Activated CD4-positive, CD25-positive, alpha-beta regulatory T cell (primary cell): Measurements from ENCODE around the gene C2CD2.

ENCODE experiments used
- DNase-seq, 4 experiments: peaks; one replicate each; lab custom pipeline; 2025; lab: John Stamatoyannopoulos, UW

The C2CD2 gene

DNA sequence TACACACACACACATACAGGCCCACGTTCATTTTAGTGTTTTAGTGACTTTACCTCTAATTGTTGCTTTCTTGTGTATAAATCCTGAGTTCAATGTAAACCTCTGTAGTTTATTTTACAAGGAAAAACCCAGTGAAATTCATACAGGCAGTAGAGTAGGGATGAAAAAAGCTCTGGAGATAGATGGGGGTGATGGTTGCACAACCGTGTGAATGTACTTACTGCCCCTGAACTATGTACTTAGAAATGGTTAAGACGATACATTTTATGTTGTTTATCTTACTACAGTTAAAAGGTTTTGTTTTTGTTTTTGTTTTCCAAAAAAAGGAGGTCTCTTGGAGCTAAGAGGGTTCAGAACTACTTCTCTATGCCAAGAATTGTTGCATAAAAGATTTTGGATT lies 45.0 kb downstream of the C2CD2 start:
- no peak for DNase-seq

DNA sequence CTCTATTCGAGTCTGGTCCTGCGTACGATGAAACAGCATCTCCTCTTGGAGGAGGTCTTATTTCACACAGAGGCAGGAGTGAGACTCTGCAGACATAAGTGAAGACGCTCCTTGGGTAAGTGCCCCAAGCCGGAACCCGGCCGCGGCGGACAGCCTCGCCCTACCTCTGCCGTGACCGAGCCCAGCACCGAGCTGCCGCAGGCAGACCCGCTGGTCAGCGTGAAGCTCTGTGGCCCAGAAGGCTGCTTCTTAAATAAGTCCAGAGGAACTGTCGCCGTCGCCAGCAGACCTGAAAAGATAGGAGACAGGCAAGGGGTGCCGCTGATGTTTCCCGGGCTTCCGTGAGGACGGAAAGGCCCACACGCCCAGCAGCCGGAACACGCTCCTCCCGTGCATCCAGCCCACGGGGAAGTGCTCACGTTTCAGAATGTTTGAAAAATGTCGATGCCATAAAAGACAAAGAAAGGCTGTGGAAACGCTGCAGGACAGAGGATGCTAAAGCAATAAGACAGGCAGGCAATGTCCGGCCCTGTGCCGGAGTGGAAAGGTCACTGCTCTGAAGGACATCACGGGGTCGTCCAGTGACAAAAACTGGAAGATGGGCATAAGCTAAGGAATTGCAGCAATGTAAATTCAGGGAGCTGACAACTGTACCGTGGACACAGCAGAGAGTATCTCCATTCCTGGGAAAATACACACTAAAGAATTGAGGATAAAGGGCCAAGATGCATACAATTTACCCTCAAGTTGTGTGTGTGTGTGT lies 46.1 kb downstream of the C2CD2 start:
- no peak for DNase-seq

DNA sequence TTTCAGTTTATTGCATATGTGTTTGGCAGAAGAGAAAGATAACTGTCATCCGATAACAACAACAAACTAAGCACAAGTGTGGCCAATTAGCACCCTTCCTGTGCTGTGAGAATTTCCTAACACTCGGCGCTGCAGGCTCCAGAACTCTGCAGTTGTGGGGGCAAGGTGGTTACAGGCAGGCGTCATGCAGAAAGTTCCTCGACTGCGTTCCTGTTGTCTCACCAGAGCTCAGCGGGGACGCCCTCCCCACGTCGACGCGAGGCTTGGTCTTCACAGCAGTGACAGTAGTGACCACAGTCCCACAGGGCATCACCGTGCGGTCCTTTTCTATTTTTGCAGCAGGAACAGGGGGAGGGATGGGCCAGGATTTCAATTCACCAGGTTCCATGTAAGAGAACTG lies 47.0 kb downstream of the C2CD2 start:
- no peak for DNase-seq

DNA sequence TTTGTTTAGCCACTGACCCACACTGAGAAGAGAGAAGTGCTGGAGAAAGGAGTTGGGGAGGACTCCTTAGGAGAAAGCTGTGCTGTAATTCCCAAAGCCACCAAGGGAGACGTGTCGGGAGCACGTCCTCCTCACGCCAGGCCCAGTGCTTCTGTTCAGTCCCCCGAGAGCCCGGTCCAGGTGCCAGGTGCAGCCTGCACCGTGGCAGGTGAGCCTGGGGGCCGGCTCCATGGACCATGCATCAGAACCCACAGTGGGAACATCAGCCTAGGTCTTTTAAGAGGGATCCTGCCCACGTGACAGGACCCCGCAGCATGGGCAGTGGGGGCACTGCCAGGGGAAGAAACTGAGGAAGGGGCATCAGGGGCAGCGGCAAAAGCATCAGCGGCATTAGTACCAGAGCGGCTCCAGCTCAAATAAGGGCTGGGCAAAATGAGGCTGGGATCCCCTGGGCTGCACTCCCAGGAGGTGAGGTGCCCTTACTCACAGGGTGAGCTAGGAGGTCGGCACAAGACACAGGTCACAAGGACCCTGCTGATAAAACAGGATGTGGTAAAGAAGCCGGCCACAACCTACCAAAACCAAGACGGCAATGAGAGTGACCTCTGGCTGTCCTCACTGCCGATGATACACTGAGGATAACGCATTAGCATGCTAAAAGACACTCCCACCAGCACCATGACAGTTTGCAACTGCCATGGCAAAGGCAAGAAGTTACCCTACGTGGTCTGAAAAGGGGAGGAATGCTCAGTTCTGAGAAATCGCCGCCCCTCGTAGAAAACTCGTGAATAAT lies 50.1 kb downstream of the C2CD2 start:
- no peak for DNase-seq

DNA sequence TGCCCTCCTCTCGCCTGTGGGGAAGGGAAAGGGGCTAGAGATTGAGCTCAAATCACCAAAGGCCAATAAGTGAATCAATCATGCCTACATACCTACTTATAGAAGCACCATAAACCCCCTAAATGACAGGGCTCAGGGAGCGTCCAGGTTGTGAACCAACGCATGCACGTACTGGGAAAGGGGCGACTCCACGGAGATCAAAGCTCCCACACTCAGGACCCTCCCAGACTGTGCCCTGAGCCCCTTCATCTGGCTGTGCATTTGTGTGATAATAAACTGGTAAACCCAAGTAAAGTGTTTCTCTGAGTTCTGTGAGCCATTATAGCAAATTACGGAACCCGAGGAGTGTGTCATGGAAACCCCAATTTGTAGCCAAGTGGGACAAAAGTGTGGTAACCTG lies 50.9 kb downstream of the C2CD2 start:
- DNase-seq: no peak

DNA sequence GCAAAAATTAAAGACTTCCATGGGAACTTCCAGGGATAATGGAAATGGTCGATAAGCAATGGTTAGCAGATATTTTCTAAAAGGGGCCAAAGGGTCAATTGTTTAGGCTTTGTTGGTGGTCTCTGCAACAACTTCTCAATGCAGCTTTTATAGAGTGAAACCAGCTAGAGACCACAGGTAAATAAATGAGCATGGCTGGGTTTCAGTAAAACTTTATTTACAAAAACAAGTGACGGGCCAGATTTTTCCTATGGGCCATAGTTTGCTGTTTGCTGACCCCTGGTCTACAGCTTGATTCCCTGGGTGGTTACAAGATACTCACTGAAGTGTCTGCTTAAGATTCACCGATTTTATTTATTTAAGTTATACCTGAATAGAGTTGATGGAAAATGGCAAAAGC lies 52.0 kb downstream of the C2CD2 start:
- no peak for DNase-seq

DNA sequence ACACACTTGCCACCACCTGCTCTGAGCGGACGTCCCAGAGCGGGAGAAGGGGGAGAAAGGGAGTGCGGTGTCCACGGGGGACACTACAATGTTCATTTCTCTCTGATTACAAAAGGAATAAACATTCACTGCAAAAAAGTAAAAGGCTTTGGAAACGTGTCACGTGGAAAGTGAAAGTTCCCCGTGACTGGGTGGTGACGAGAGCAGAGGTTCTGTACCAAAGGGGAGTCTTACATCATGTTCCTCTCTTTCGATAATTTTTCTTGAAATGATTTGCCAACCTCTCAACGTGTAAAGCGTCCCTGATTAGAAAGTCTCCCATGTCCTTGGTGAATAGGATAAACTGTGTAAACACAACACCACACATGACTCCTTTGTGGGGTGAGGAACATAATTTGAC lies 52.7 kb downstream of the C2CD2 start:
- no peak for DNase-seq

DNA sequence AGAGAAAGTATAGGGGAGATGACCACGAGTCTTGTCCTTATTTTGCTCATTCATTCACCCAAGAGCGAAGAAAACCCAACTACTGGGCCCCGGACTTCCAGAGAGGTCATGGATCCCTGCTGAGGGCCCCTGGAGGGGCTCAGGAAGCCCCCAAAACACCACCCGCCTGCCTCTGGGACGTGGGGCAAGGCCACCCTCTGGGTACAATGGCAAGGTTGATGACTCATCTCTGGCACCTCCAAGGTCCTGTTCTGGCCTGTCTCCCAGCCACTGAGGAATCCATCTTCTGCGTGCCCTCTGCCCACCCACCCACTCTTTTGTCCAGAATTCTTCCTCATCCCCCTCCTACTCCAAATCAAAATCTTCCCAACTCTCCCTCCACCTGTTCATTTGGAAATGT lies 53.4 kb downstream of the C2CD2 start:
- no peak for DNase-seq

DNA sequence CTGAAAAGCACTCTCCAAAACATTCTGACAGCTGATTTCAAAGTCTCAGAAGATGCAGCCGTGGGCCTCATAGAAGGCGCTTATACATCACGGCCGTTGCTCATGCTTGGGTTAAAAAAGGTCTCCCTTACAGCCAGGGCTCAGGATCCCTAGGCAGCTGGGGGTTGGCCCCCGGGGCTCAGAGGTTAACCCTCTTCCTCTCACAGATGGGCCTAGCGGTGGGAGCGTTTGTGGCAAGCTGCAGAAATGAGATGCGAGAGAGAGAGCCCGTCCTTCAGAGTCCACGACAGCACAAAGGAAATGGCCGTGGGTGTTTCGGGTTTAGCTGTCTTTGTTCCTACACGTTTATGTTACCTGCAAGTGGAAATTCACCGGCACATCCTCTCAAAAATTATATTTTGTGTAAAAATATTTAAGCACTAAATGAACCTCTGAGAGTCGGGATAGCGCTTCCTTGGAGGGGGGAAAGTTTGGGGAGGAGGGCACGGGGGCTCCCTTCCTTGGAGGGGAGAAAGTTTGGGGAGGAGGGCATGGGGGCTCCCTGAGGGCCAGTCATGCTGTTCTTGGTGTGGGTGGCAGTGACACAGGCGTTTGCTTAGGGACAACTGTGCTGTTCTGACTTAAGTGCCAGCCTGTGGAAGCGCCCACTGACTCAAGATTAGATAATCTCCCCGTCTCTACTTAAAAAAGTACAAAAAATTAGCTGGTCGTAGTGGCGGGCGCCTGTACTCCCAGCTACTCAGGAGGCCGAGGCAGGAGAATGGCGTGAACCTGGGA lies 54.2 kb downstream of the C2CD2 start:
- peak in 1 of 4 experiments; percentile 6 for DNase-seq

DNA sequence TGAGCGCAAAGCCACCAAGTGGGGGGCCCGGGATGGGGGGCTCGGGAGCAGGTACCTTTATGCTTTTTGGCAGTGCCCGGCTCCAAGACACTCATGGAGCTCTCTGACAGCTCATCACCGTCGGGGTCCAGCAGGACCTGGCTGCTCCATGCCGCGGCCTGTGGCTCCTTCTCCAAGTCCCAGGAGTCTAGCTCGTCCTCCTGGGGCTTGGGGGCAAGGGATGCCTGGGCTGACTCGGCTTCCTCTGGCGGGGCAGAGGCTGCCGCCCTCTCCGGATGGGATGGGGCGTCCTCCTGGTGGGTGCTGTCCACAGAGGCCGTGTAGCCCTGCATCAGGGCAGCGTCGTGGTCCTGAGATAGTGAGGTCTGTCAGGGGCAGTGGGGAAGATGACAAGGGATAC lies 54.8 kb downstream of the C2CD2 start:
- no peak for DNase-seq

DNA sequence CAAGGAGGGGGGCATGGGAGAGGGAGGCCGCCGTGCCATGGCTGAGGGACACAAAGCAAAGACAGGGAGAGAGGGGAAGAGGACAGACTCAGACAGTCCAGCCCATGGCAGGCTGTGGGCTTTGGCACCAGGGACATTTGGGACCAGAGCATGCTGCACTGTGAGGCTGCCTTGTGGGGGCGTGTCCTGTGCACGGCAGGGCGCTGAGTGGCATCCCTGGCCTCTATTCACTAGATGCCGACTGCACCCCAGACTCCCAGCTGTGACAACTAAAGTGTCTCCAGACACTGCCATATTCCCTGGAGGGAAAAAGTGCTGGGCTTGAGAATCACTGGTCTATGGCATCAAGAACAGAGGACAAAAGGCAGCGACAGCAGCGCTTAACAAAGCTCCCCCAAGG lies 56.1 kb downstream of the C2CD2 start:
- no peak for DNase-seq

DNA sequence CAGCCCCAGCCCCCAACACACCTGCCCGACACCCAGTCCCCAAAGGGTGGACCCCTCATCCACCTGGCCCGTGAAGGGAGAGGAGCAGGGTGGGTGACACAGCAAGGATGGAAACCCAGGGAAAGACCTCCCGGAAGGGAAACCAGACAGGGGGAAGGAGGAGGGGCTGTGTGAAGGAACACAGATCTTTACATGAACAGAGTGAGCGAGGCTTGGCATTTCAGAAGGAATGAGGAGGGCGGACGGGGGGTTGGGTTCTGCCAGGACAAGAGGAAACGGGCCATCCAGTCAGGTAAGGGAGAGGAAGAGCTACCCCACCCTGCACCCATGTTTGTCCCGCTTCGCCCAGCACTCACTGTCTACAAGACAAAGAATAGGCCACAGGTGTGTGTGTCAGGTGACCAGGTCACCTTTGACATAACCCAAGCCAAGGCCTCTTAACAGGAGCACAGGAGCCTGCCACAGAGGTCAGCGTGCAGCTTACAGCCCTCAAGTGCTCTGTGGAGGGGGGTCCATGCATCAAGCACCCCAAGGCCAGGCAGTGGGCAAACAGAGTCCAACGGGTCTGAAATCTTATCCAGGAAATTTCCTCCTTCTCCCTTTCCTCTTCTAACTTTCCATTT lies 56.7 kb downstream of the C2CD2 start:
- no peak for DNase-seq

DNA sequence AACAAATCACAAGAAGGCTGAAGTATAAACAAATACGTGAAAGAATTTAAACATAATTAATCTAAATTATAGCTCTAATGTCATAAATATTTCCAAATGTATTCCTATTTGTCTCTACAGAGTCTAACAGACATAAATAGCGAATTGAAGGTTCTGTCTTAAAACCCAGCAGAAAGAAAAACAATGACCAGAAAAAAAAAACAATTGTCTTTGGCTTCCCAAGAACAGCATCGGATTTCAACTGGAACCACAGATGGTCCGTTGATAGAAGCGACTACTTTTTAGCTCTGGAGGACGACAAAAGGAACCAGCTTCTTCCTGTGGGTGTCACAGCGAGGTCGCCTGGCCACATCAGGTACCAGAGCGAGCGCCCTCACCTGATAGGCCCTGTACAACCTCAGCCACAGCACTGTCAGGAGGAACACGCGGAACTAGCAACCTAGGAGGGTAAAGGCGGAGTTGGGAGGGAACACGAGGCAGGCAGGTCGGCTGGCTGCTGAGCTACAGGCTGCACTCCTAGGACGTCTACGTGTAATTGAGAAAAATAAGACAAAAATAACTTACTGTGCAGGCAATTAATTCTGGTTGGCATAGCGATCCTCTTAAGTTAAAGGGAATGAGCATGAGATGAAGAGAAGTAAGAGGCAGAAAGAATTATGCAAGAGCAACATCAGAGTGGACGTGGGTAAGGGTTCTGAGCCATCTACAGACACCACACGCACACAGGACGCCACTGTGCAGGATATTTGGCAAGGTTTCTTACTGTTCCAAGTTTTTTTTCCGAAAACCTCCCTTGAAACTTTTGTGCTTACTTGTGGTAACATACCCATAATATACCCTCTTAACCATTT lies 58.0 kb downstream of the C2CD2 start:
- peak in 2 of 4 experiments; percentile 21 to 29 for DNase-seq

DNA sequence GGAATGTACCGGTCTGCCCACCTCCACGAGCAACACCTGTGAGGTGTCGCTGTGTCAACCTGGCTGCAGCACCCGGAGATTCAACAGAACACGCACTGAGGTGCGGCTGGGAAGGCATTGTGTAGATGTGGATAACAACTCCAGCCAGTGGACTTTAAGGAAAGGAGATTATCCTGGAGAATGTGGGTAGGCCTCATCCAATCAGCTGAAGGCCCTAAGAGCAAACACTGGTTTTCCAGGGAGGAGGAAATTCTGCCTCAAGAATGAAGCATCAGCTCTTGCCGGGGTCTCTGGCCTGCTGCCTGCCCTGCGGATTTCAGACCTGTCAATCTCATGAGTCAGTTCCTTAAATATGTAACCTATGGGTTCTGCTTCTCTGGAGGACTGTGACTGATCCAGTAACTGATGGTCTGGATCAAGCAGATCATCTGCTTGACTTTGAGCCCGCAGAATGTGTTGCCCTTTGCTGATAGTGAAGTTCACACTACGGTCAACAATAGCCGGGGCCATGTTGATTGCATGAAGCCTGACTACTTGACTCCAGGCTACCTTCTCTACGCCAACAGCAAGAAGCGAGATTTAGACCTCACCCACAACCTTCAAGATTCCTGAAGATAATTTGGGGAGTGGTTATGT lies 58.8 kb downstream of the C2CD2 start:
- DNase-seq: no peak

DNA sequence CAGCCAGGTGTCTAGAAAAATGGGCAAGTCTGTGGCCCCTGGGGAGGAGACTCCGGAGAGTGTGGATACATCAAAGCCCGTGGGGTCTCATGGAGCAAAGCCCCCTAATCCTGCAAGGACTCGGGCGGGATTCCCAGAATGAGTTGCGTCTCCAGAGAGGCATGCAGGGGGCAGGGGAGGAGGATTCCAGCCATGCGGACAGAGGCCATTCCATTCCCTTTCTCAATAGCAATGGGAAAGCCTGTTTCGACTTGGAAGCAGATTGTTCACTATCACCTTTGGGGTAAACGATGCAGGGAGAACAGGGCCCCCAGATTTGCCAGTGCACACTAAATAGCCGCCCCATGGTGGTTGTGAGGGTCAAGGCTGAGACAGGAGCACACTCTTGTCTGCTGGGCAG lies 59.3 kb downstream of the C2CD2 start:
- DNase-seq: no peak

DNA sequence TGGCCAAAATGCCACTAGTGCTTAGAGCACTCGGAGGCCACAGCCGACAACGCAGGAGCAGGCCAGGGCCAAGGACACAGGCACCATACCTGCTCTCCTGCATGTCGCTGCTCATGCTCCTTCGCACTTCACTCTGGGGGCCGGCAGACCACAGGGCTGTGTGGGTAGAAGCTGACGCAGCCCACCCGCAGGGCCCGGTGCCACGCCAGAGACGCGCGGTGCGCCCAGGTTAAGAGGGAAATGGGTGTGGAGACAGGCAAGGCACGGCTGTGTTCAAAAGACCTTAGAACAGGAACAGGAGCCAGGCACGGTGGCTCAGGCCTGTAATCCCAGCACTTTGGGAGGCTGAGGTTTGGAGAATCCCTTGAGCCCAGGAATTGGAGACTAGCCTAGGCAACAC lies 61.1 kb downstream of the C2CD2 start:
- DNase-seq: no peak

DNA sequence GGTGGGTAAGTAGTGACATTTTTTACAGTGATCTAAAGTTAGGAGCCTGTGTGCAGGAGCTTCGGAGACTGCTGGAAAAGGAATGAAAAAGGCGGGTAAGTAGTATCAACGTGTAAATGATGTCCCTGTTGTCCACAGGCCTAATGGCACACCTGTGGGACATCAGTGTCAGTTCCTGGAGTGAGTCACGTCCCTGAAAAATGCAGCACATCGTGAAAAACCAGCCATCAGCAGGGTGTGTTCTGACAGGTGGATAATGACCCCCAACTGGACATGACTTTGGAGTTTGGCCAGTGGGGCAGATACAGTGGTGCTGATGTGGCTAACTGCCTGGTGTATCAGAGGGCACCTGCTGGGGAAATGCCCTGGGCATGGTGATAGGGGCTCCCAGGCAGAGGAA lies 62.7 kb downstream of the C2CD2 start:
- DNase-seq: no peak

DNA sequence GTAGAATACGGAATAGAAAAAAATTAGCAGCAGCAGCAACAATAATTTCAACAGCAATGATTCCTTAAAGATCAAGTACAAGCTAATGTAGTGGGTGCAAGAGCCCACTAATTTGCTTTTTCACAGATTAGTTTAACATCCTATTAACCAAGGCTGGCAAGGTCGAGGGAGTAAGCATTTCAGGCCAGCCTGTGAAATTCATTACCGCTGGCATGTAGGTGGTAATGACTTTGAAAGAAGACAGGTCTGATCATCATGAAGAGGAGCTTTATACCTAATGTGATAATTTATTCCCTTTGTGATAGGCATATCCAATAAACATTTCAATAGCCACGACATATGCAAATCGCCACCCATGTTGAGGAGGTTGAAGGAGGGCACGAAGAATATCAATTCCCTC lies 63.5 kb downstream of the C2CD2 start:
- no peak for DNase-seq

DNA sequence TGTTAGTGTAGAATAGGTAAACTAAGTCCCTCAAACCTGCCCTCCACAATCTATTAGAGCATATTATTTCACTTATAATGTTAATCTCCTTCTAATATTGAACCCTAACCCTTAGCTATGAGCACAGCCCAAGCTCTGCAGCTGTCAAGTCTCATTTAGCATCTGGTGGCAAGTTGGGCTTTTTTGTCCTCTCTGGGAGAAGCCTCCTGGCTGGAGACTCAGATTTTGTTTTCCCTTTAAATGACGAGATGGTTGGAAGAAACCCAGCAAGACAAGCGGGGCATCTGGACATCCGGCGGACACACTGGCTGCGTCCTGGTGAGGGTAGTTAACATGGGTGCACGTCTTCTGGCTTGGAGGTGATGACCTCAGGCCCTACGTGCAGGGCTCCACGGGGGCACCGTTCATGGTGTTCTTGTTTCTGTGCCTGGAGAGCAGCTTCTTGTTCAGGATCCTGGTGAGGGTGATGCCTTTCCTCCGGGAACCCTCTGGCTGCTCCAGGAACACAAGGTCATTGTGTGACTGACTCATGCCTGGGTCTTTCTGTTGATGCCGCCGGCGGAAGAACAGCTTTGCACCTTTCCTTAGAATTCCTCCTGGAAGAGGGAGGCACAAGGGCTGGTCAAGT lies 65.0 kb downstream of the C2CD2 start:
- no peak for DNase-seq

DNA sequence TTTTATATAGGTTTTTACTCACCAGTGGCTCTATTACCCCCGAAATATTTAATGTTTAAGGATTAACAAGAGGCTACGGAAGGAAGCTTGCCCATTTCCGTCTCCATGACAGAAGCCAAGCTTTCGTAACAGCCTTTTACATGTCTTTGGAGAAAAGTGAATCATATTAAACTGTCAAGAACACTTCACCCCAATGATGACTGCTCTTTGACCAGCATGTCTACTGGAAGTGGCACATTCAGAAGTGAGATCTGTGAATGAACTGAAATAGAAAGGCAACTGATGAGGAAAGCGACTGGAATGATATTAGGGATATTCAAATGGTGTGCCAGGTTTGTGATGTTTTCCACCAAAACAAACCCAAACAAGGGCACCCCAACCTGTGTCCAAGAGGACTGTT lies 66.2 kb downstream of the C2CD2 start:
- no peak for DNase-seq
